ENCODE measurements around the gene GINS2.

GINS2 gene

DNA sequence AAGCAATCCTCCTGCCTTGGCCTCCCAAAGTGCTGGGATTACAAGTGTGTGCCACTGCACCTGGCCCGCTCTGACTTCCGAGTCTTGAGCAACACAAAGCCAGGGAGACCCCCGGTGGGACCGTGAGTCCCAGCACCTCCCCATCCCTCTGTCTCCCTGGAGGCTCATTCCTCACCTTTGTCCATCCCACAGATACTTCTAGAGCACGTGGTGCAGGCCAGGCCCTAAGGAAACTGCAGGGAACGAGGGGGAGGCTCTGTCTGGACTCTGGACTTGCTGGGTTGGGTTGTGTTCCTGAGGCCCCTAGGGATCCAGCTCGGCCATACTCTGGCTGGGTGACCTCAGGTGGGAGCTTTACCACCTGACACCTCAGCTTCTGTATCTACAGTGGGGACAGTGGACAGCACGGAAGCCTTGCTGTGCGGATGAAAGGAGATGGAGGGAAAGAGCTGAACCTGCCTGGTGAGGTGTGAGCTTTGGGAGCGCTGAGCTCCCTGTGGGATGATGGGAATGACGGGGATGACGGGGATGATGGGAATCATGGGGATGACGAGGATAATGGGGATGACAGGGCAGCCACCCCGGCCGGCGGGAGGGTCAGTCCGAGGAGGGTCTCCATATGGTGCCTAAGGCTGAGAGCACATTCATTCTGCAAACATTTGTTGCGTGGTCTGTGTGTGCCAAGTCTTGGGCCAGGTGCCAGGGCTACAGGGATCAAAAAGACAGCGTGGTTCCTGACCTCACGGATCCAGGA is 35.5 kb upstream of the GINS2 start:
- TF ChIP-seq, protein P1, sequence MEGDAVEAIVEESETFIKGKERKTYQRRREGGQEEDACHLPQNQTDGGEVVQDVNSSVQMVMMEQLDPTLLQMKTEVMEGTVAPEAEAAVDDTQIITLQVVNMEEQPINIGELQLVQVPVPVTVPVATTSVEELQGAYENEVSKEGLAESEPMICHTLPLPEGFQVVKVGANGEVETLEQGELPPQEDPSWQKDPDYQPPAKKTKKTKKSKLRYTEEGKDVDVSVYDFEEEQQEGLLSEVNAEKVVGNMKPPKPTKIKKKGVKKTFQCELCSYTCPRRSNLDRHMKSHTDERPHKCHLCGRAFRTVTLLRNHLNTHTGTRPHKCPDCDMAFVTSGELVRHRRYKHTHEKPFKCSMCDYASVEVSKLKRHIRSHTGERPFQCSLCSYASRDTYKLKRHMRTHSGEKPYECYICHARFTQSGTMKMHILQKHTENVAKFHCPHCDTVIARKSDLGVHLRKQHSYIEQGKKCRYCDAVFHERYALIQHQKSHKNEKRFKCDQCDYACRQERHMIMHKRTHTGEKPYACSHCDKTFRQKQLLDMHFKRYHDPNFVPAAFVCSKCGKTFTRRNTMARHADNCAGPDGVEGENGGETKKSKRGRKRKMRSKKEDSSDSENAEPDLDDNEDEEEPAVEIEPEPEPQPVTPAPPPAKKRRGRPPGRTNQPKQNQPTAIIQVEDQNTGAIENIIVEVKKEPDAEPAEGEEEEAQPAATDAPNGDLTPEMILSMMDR (conservative IDR thresholded peaks at IDR 0.05; ENCODE audit: low read length): no peak

GRCh38 chr16:85722128-85722893 is 33.6 kb upstream of the GINS2 start:
- TF ChIP-seq, protein P1 (conservative IDR thresholded peaks at IDR 0.05; ENCODE audit: low read length): no peak
- DNase-seq (ENCODE audit: low read depth): no peak
- H3K4me3 ChIP-seq (ENCODE audit: low read length): no peak overlapping the region

More for the DNA sequence above, 35.5 kb upstream of the GINS2 start:
- no peak overlapping the region for H3K4me3 ChIP-seq (ENCODE audit: low read length)
- DNase-seq (ENCODE audit: low read depth): no peak

DNA sequence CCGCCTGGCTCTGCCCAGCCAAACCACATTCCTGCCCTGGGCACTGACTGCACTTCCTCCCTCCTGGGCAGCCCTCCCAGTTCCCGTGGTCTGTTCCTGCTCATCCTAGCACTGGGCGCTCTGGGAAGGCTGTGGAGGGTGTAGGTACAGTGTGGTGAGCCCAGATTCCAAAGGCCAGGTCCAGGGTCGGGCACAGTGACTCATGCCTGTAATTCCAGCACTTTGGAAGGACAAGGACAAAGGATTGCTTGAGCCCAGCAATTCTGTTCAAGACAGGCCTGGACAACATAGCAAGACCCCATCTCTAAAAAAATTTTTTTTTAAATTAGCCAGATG is 31.5 kb upstream of the GINS2 start:
- TF ChIP-seq, protein P1 (conservative IDR thresholded peaks at IDR 0.05; ENCODE audit: low read length): no peak
- no peak overlapping the region for H3K4me3 ChIP-seq (ENCODE audit: low read length)
- peak; percentile 19 for DNase-seq (ENCODE audit: low read depth)

GRCh38 chr16:85719605-85720301 is 31.0 kb upstream of the GINS2 start:
- no peak for DNase-seq (ENCODE audit: low read depth)
- no peak overlapping the region for H3K4me3 ChIP-seq (ENCODE audit: low read length)
- TF ChIP-seq, protein P1 (conservative IDR thresholded peaks at IDR 0.05; ENCODE audit: low read length): no peak

- DNase-seq (ENCODE audit: low read depth): no peak
- TF ChIP-seq, protein P1 (conservative IDR thresholded peaks at IDR 0.05; ENCODE audit: low read length): peak; percentile 51
- no peak overlapping the region for H3K4me3 ChIP-seq (ENCODE audit: low read length)
Measured at GRCh38 chr16:85718682-85719081, 29.9 kb upstream of the GINS2 start.

- H3K4me3 ChIP-seq (ENCODE audit: low read length): no peak overlapping the region
- no peak for DNase-seq (ENCODE audit: low read depth)
- TF ChIP-seq, protein P1 (conservative IDR thresholded peaks at IDR 0.05; ENCODE audit: low read length): no peak
Measured at GRCh38 chr16:85718153-85718477, 29.4 kb upstream of the GINS2 start.
